ENCODE results near the gene ANKRD12. TPM values are rescaled to one million over a fixed set of nuclear protein-coding genes. Genes with fewer than 3 reads are reported as not detected.
"Not testable (repeated sequence)": the region's sequence is repeated elsewhere in the genome, so short reads cannot be mapped to it uniquely, and the experiment has no call there.

ANKRD12 gene
- total RNA-seq, 1 experiment from 2014 or later, result 19.1 TPM

GRCh38 chr18:9156604-9157249 is 20.1 kb downstream of the ANKRD12 start:
- intact Hi-C loops (cut with micrococcal nuclease), result loop anchor here (10.0 kb wide), 1 partner anchor 48 kb away; no protein-coding TSS in a partner anchor
- Histone ChIP-seq H3K9ac (ENCODE audit: low read length) (no peak overlapping the region), H3K4me3 (ENCODE audit: low read length) (no peak overlapping the region), H3K4me1 (ENCODE audit: insufficient read depth, low read length) (peaks cover 10% of the 10 kb centered on the region), H3K36me3 (ENCODE audit: low read depth, low read length) (no peaks in the 10 kb centered on the region), H3K9me2 (replicated peaks; ENCODE audit: low read length) (no peaks in the 10 kb centered on the region), H3K9me3 (ENCODE audit: low read length) (no peaks in the 10 kb centered on the region), H3K27me3 (ENCODE audit: low read length) (no peaks in the 10 kb centered on the region), H3K27ac (ENCODE audit: low read length) (no peak overlapping the region), H2AFZ (ENCODE audit: low read length) (no peak overlapping the region), H3K79me2 (ENCODE audit: low read length) (peaks cover 84% of the 10 kb centered on the region), H3K4me2 (ENCODE audit: low read length) (no peak overlapping the region), H3F3A (ENCODE audit: low read length, unreplicated experiment) (no peaks in the 10 kb centered on the region), H4K20me1 (ENCODE audit: low read length) (peaks cover 8% of the 10 kb centered on the region; the same call in 1 of the 2 replicates)
- ChIA-PET POLR2A (ENCODE audit: unreplicated experiment) (interaction anchor here (0.6 kb wide), 1 partner anchor 63 kb away, joined by 6 read pairs; no protein-coding TSS in a partner anchor), CTCF (no interaction called here)
- no peak for TF ChIP-seq CTCF (conservative IDR thresholded peaks at IDR 0.05; ENCODE audit: low read depth, low read length)
- no peak for TF ChIP-seq EZH2phosphoT487 (IDR thresholded peaks at IDR 0.05; ENCODE audit: borderline replicate concordance, low read length)
- no peak for TF ChIP-seq EZH2 (IDR thresholded peaks at IDR 0.05; ENCODE audit: low read length, unreplicated experiment)
- ATAC-seq, result no peak
- no peak for DNase-seq
- BruUV-seq (replicated peaks), result no TSS peak

- Histone ChIP-seq H3F3A (ENCODE audit: low read length, unreplicated experiment) (no peaks in the 10 kb centered on the region), H3K9ac (ENCODE audit: low read length) (no peak overlapping the region), H3K4me3 (ENCODE audit: low read length) (no peak overlapping the region), H3K4me2 (ENCODE audit: low read length) (no peak overlapping the region), H2AFZ (ENCODE audit: low read length) (no peak overlapping the region), H4K20me1 (ENCODE audit: low read length) (peaks cover 8% of the 10 kb centered on the region; the same call in 1 of the 2 replicates), H3K36me3 (ENCODE audit: low read depth, low read length) (no peaks in the 10 kb centered on the region), H3K9me2 (replicated peaks; ENCODE audit: low read length) (no peaks in the 10 kb centered on the region), H3K4me1 (ENCODE audit: insufficient read depth, low read length) (peaks cover 8% of the 10 kb centered on the region), H3K9me3 (ENCODE audit: low read length) (no peaks in the 10 kb centered on the region), H3K79me2 (ENCODE audit: low read length) (peaks cover 84% of the 10 kb centered on the region), H3K27me3 (ENCODE audit: low read length) (no peaks in the 10 kb centered on the region), H3K27ac (ENCODE audit: low read length) (no peak overlapping the region)
- ChIA-PET CTCF (no interaction called here), POLR2A (ENCODE audit: unreplicated experiment) (no interaction called here)
- ATAC-seq, result no peak
- TF ChIP-seq EZH2 (IDR thresholded peaks at IDR 0.05; ENCODE audit: low read length, unreplicated experiment), result no peak
- TF ChIP-seq EZH2phosphoT487 (IDR thresholded peaks at IDR 0.05; ENCODE audit: borderline replicate concordance, low read length), result no peak
- TF ChIP-seq CTCF (conservative IDR thresholded peaks at IDR 0.05; ENCODE audit: low read depth, low read length), result no peak
- BruUV-seq (replicated peaks), result no TSS peak
- intact Hi-C loops (cut with micrococcal nuclease), result loop anchor here (10.0 kb wide), 1 partner anchor 47 kb away; no protein-coding TSS in a partner anchor
- DNase-seq, result no peak
Measured at GRCh38 chr18:9157806-9158205, 21.2 kb downstream of the ANKRD12 start.

- TF ChIP-seq CTCF (conservative IDR thresholded peaks at IDR 0.05; ENCODE audit: low read depth, low read length) (no peak), EZH2phosphoT487 (IDR thresholded peaks at IDR 0.05; ENCODE audit: borderline replicate concordance, low read length) (no peak), EZH2 (IDR thresholded peaks at IDR 0.05; ENCODE audit: low read length, unreplicated experiment) (no peak)
- Histone ChIP-seq H4K20me1 (ENCODE audit: low read length) (peaks cover 8% of the 10 kb centered on the region; the same call in 1 of the 2 replicates), H3K27ac (ENCODE audit: low read length) (no peak overlapping the region), H3K9ac (ENCODE audit: low read length) (no peak overlapping the region), H3K9me2 (replicated peaks; ENCODE audit: low read length) (no peaks in the 10 kb centered on the region), H3K9me3 (ENCODE audit: low read length) (peaks cover 5% of the 10 kb centered on the region; the same call in 1 of the 2 replicates), H2AFZ (ENCODE audit: low read length) (no peak overlapping the region), H3K4me2 (ENCODE audit: low read length) (no peak overlapping the region), H3F3A (ENCODE audit: low read length, unreplicated experiment) (no peaks in the 10 kb centered on the region), H3K27me3 (ENCODE audit: low read length) (no peaks in the 10 kb centered on the region), H3K4me1 (ENCODE audit: insufficient read depth, low read length) (no peaks in the 10 kb centered on the region), H3K36me3 (ENCODE audit: low read depth, low read length) (0 out of 2 replicates have a peak, but pooled peaks cover under 1% of the 10 kb centered on the region), H3K4me3 (ENCODE audit: low read length) (no peak overlapping the region), H3K79me2 (ENCODE audit: low read length) (peaks cover 84% of the 10 kb centered on the region)
- DNase-seq, result no peak
- BruUV-seq (replicated peaks), result no TSS peak
- intact Hi-C loops (cut with micrococcal nuclease), result no loop called here
- ChIA-PET CTCF (interaction anchor here (0.6 to 1.1 kb wide), 2 partner anchors 10 to 87 kb away, joined by 3 to 4 read pairs; no protein-coding TSS in a partner anchor), POLR2A (ENCODE audit: unreplicated experiment) (interaction anchor here (0.6 kb wide), 1 partner anchor 76 kb away, joined by 3 read pairs; no protein-coding TSS in a partner anchor)
- ATAC-seq, result no peak
Measured at GRCh38 chr18:9160014-9160413, 23.4 kb downstream of the ANKRD12 start.

GRCh38 chr18:9162663-9163062 is 26.1 kb downstream of the ANKRD12 start:
- H3K9me2 ChIP-seq (replicated peaks; ENCODE audit: low read length); H3K27me3 ChIP-seq (ENCODE audit: low read length); intact Hi-C loops (cut with micrococcal nuclease); ATAC-seq; H3K9ac ChIP-seq (ENCODE audit: low read length); H3K9me3 ChIP-seq (ENCODE audit: low read length); POLR2A ChIA-PET (ENCODE audit: unreplicated experiment); H2AFZ ChIP-seq (ENCODE audit: low read length); H3K4me1 ChIP-seq (ENCODE audit: insufficient read depth, low read length); H3F3A ChIP-seq (ENCODE audit: low read length, unreplicated experiment); BruUV-seq (replicated peaks); H3K4me2 ChIP-seq (ENCODE audit: low read length); H3K36me3 ChIP-seq (ENCODE audit: low read depth, low read length); H3K4me3 ChIP-seq (ENCODE audit: low read length); CTCF ChIA-PET; H4K20me1 ChIP-seq (ENCODE audit: low read length); DNase-seq; H3K27ac ChIP-seq (ENCODE audit: low read length): not testable (repeated sequence)
- H3K79me2 ChIP-seq (ENCODE audit: low read length), result peaks cover 65% of the 10 kb centered on the region
